CD4-positive, alpha-beta T cell treated with Interleukin-6 for 4 hours (primary cell): Measurements from ENCODE around the gene COLQ.
"Not testable (repeated sequence)": the region's sequence is repeated elsewhere in the genome, so short reads cannot be mapped to it uniquely, and the experiment has no call there.

Experiments
- DNase-seq: peaks from one replicate; pipeline ENCODE4 v3.0.0-alpha.2; 2020; ENCODE audit warnings: mixed read lengths

The COLQ gene

DNA sequence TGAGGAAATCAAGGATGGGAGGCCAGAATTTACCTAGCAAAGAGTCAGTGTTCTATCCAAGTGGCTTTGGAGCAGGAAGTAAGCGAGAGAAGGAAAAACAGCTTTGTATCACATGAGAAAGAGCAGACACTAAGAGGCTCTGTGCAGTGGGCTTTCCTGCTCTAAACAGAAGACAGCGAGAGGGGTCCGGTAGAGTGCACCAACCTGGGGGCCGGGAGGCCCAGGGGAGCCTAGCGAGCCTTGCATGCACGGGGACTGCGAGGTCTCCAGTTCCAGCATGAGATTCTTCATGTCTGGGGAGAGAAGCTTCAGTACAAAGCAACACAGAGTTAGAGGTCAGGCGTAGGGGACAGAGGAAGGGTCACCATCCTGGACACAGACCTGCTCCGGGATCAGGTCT lies 33.5 kb downstream of the COLQ start:
- DNase-seq, result no peak

DNA sequence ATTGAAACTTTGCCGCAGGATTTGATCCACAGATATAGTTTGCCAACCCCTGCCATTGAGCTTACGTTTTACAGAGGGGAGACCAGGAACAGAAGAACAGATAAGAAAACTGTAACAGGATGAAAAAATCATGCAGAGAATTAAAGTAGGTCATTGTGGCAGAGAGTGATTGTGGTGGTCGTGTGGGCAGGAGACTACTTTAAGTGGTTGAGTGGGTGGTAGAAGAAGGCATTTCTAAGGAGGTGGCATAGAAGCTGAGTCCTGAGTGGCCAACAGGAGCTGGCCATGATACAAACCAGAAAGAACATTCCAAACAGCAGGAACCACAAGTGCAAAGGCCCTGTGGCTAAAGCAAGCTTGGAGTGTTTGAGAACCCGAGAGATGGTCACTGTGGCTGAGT lies 34.5 kb downstream of the COLQ start:
- DNase-seq, result no peak

DNA sequence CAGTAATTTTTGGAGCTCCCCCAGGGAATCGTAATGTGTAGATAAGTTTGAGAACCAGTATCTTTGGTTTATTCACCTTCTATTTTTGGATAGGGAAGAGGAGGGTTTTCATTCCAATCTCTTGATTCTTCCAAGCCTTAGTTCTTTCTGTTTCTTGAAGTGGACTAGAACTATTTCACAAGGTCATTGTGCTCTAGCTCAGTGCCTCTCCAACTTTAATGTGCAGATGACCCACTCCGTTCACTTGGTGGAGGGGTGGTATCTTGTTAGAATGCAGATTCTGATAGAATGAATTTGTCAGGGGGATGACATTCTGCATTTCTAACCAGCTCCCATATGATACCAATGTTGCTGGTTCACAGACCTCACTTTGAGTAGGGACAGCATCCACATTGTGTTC lies 35.5 kb downstream of the COLQ start:
- DNase-seq, result no peak

DNA sequence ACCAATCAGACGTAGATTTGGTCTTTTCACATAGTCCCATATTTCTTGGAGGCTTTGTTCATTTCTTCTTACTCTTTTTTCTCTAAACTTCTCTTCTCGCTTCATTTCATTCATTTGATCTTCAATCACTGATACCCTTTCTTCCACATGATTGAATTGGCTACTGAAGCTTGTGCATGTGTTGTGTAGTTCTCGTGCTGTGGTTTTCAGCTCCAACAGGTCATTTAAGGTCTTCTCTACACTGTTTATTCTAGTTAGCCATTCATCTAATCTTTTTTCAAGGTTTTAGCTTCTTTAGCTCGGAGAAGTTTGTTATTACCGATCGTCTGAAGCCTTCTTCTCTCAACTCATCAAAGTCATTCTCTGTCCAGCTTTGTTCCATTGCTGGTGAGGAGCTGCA lies 37.0 kb downstream of the COLQ start:
- DNase-seq, result not testable (repeated sequence)

DNA sequence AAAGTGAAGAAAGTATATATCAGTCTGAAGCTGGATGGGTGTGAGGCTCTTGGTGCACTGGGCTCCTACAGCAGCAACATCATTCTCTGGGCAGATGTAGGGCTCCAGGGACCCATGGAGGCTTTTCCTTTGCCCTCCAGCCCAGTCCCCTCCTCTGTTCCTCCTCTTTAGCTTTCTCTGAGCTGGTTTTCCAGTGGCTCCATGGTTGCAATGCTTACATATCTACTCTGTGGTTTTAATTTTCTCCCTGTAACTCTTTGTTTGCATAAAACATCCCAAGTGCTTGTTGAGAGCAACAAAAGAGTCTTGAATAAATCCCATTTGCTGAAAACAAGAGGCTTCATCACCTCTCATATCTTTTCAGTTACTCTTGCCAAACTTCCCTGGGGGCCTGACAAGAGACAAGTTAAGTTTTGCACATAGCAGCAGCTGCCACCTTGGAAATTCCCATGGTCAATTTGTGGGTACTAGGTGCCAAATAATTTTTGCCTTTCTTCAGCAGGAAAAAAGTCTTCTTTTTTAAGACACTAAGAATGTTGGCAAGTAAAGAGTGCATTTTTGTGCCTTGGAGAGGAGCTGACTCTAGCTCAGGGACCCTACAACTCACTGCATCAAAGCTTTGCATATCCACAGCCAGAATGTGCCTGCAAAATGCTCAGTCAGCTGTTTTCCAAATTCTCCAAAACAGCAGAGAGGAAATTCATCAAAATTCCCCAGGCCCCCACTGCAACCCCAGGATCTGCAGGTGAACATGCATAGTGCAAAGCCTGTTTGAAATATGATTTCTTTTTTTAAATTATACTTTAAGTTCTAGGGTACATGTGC lies 41.9 kb downstream of the COLQ start:
- no peak for DNase-seq

DNA sequence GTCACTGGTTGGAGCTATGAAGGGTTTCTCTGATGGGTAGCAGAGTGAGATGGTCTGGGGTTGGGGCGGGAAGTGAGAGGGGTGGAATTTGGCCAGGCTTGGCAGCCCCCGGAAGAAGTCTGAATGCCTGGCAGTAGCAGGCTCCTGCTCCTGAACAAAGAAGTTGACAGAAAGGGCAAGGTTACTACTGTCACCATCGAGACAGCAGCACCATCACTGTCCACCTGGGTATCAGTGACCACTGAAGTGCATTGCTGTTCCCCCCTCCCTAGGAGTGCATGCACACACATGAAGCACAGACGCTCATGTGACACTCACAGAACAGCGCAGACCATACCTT lies 42.9 kb downstream of the COLQ start:
- DNase-seq, result no peak

DNA sequence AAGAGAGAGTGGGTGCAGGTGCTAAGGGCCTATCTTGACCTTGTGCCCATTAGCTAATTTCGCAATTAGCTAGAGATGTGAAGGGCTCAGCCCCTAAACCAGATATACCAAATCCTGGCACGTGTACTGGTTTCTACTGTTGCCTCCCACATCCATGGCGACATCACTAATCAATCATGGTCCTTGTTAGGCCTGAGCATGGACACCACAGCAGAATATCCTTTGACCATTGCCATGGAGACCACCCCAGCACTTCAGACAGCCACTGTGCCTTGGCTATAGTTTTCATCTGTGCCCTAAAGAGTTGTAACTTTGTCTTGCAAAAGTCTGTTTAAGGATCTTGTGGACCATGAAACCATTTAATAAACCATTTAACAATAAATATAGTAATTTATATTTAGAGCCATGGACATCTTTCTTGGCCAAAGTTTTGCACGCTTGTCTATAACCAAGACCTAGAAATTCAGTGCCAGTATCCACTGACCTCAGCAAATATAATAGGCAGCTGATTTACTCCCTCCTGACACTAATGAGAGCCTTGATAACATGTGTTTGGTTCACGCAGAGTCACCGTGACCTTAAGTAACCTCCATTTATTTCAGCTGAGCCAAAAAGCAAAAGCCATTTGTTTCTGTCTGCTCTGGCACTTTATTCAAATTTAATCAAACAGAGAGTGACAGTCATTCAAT lies 43.4 kb downstream of the COLQ start:
- no peak for DNase-seq

DNA sequence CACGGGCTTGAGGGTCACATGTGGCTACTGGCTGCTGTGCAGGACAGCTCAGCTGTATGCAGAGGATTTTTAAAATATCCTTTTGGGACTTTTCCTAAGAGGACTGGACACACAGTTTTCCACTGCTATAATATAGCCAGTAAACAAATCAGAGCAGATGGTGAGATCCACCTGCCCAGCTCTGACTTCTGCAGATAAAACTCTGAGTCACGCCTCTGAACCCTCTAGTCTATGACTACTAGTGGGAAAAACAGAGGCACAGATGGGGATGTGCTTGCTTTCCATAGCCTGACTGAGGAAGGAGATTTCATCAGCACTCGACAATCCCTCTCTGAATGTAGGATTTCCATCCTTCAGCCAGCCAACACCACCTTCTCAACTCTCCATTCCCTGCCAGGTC lies 45.1 kb downstream of the COLQ start:
- no peak for DNase-seq

DNA sequence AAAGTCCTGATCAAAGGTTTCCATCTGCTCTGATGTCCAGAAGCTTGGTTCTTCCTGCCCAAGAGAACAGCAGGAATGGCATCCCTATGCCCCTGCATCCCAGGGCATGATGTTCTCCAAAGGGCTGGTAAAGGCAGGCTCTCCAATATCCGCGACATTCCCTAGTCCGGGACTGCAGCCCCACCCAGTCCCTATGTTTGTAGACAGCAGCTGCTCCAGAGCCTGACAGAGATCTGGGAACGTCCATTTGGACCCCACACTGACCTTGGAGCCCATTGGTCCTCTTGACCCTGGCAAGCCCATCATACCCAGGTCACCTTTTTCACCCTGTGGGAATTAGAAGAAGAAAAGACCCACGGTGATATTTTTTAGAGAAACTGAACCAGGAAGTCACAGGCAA lies 46.3 kb downstream of the COLQ start:
- no peak for DNase-seq

DNA sequence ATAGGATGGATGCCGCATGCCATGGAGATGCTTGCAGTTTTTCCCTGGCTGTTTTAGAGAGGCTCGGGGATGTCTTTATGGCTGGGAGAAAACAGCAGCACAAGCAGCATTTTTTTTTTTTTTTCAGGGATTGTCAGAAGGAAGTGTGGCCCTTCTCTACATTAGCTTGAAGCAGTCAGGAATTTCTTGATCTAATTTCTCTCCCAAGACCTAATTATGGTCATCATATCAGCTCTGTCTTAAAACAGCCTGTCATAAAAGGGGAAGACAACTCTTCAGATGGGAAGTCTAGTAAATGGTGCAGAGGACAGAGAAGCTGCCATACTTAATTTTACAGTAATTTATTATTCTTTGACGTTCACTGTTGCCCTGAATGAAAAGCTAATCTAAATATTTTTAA lies 49.6 kb downstream of the COLQ start:
- no peak for DNase-seq

DNA sequence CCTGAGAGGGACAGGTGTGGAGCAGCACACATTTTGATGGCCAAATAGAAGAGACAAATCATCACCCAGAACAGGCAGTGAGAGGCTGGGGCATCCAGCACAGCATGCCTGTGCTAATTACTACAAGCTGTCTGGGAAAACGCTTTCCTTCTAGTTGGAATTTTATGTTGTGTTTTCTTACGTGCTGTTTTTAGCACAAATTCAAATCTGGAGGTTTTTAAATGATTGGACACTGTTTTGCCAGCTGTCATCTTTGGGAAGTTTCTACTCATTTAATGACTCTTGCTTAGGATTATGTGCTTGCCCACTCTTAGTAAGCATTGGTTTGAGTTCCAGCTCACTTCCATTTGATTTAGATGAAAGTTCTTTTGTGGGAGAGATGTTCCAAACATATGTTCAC lies 50.7 kb downstream of the COLQ start:
- DNase-seq, result no peak

DNA sequence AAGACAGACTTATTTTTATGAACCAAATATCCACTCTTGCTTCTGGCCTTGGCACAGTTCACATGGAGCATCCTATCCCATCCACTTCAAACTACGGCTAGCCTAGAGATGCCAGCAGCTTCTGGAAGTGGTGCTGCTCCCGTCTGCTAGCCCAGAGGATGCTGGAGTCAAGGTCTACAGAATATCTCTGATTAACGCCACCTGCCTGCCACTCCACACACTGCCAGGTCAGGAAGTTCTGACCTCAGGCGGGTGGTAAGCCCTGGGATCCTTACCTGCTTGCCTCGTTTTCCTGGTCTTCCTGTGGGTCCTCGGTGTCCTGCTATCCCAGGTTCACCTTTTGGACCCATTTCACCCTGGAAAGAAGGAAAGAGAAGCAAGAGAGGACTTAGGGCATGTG lies 51.2 kb downstream of the COLQ start:
- DNase-seq, result no peak

DNA sequence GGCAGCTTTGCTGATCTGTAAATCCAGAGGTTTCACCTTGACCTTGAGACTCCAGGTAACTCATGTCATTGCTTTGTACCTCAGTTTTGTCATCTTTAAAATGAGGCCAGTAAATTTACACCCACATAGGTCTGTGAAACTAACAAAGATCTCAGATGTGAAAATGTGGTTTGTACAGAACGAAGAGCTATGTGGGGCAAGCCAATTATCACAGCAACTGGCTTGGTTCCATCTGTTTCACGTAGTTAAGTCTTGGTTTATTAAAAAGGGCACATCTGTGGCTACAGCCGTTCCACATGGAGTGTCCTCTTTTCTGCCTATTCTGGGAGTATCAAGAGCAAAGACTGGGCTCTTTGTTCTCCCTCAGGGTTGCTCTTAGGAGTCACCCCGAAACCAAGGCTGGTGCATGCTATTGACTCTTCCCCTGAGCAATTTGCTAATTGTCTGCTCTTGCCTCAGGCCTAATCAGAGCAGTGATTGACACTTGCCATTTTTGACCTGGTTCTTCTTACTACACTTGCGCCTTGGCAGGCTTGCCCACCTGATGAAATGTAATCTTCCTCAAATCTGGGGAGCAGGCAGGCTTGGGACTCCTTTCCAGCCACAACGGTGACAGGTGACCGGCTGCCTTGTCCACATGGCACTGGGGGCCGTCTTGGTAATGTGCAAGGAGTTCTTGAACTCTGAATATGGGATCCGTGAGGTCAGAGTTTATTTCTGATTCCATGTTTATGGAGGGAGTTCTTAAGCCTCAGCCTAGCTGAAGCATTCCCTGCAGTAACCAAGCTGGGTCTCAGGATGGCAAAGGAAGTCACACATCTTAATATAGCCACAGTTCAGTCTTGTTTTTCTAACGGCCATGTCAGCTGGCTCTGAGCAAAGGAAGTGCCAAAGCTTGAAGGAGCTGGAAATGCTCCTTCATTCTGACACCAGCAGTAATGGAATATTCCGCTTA lies 54.0 kb downstream of the COLQ start:
- no peak for DNase-seq

DNA sequence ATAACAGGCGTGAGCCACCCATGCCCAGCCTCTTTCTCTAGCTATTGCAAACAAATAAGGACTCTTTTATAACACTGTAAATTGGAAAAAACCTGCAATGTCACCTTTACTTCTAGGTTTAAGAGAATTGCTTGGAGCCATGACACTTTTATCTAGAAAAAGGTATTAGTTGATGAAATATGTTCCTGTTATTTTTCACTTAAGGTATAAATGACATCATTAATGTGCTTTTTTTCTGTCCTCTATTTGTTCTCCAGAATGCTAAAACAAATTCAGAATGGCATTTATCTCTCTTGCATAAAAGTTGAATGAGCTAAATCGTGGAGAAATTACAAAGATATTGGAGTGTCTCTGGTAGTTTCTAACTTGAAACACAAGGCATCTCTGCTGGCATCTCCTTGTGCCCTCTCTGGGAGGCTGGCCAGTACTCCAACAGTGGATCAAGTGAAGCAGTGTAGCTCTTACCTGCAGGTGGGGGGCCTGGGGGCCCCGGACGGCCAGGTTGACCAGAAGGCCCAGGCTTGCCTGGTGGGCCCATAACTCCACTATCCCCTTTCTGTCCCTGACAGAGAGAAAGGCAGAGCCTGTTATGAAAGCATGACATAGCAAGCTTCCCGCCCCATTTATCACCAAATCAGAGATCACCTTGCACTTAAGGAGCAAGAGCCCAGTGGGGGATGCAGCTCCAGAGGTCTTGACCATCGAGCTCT lies 55.5 kb downstream of the COLQ start:
- DNase-seq, result no peak

DNA sequence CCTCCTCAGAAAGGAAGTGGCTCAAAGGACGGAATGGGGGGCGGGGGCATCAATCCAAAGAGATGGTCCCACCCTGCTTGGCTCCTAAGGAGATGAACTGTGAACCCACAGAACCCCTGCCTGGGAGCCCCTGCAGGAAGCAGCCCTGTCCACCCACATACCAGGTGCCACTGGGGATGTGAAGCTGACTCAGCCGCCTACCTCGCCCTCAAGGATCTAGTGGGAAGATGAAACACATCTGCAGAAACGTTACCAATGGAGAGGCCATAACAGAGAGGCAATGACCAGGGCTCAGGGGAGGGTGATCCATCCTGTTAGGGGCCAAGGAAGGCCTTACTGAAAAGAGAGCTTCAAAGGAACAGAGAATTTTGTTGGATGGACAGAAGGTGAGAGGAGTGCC lies 59.1 kb downstream of the COLQ start:
- no peak for DNase-seq

DNA sequence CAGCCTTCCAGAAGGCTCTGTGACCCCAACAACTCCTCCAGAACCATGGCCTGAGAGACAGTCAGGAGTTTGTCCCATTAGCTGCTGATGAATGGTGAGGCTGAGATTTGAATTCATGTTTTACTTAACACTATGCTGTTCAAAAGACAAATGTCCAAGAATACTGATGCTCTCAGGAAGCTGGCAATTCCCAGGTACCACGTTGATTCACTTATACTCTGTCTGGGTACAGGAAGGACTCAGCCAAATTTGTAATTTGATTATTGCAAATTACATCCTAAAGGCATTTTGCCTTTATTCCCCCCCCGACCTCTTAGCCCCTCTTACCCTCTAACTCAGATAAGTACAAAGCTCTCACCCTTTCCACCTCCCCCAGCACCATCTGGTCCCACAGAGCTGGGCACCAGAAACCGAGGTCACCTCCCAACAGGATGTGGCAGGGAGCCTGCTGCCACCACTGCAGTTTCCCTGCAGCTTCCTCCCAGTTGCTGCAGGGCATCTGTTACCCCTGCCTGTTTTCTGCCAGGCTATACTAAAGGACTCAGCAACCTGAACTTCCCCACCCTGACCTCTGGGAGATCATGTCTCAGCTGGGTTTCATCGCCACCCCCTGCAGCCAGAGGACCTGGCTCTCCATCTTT lies 60.5 kb downstream of the COLQ start:
- DNase-seq, result peak; percentile 31

DNA sequence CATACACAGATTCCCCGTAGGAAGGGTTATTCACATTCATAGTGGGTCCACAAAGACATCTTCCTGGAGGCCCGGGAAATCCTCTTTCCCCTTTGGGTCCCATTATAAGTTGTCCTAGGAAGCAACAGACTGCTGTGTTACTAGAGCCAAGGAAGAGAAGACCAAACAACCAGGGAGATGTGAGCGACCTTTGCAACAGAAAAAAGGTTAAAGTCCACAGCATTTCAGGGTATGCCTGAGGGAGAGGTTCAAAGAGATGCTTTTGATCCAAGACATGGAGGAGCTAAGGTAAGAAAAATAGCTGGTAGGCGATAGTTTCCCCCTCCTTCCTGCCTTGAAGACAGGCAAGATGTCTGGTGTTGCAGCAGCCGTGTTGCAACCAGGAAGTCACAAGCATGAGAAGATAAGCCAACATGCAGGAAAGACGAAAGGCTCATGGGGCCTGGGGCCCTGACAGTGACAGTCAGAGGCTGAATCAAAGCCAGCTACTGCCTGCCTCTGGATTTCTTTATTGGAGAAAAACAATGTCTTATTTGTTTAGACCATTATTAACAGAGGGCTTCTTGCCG lies 63.2 kb downstream of the COLQ start:
- no peak for DNase-seq

DNA sequence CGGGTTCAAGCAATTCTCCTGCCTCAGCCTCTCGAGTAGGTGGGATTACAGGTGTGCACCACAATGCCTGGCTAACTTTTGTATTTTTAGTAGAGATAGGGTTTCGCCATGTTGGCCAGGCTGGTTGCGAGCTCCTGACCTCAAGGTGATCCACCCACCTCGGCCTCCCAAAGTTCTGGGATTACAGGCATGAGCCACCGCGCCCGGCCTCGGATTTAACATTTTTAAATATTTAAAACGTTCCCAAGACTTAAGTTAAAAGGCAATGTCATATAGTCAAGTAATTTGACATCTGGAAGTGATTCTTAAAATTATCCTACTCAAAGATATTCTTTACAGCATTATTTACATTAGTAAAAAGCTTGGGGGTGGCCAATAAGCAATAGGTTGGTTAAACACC lies 64.6 kb downstream of the COLQ start:
- DNase-seq, result not testable (repeated sequence)

DNA sequence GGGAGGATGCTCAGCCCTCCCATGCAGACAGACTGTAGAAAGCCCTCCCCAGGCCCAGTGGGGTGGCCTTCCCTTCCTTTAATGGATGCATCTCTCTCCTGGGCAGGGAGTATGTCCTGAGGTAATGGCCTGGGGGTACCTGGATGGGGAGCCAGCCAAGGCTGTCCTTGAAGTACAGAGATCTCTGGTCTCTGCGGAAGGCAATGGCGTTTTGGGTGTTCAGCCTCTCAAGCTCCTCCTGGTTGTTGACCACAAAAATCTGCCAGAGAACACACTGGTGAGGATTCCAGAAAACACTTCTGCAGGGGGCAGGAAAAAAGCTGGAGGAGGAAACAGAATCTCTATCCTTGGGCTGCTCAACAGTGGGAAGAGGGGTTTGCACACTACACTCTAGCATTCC lies 65.2 kb downstream of the COLQ start:
- no peak for DNase-seq

DNA sequence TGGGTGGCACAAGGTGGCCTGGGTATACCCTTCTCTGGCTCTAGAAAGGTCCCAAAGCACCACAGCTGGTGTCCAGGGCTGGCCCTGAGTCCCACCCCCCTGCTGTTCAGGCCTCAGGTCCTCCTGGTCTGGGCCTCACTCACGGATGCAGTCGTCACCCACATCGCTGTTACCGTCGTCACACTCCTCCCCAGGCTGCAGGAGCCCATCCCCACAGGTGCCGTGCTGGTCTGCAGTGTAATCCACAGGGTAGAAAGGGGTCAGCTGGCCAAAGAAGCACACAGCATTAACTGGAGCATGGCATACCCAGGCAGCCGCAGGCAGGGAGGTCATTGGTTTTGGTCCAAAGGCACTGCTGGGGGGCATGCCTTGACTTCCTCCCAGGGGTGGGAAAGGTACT lies 65.8 kb downstream of the COLQ start:
- DNase-seq, result no peak

DNA sequence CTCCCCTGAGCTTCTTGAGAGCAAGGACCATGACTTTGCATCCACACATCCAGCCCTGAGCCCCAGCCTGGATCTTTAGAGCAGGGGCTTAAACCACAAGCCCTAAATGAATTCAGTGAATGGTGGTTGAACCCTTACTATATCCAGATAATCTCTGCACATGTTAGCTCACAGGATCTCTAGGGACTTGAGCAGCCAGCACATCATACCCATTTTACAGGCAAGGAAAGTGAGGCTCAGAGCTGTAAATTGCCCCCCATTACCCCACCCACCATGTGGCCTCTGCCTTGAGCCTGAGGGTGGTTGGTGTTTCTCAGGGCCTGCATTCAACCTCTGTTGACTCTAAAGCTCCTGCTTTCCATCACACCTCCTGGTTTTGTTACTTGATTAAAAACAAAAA lies 66.5 kb downstream of the COLQ start:
- DNase-seq, result no peak

DNA sequence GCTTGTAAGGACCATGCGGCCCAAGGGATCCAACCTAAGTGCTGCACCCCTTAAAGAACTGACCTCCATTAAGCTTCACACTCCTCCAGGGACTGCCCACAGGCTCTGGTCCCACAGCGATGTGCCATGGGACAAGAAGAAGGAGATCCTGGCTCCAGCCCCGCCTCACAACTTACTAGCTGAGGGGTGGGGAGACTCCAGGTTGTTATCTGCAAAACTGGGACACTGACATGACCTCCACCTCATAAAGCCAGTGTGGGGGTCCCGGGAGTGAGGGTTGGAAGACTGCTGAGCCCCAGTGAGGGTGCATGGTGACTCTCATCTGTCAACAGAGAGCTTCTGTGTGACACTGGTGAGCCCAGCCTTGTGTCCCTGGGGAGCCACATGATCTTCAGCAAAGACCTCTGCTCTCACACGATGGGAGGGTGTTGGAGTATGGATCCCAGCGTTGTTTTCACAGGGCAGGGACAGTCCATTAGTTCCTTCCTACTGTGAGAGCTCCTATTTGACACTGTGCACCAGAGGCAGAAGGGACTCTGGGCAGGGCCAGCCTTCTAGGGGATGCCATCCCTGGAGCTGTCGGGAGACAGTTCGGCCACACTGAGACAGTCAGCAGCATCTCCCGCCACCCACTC lies 67.4 kb downstream of the COLQ start:
- no peak for DNase-seq
